ENCODE results near the gene SOX30. TPM values are rescaled to one million over a fixed set of nuclear protein-coding genes. Genes with fewer than 3 reads are reported as not detected.

Gene SOX30
- total RNA-seq, 3 donors from 2014 or later, result 0.22 to 0.29 (median 0.29) TPM

DNA sequence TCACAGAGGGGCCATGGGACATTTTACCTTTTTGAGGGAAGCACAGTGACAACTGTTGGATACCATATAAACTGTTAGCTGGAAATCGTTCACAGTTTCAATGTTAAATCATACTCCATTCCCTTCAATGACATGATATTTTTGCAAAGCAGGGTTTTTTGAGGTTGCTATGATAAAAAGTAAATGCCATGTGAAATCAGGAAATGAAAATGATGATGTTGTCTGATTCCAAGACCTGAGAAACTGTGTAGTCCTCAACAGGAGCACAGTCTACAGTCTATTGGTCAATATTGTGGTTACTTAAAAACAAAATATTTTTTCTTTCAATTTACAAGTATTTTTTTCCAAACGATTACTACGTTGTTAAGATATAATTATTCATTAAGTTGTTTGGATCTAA lies 52.7 kb downstream of the SOX30 start:
- Histone ChIP-seq H3K4me1 (ENCODE audit: low read depth) (peaks cover under 1% of the 10 kb centered on the region), H3K36me3 (ENCODE audit: low read depth) (no peaks in the 10 kb centered on the region), H3K4me3 (no peak overlapping the region), H3K9me3 (no peaks in the 10 kb centered on the region)
- no peak for ATAC-seq
- intact Hi-C loops (cut with DNase I, micrococcal nuclease), result no loop called here
- DNase-seq, result no peak
- TF ChIP-seq CTCF (IDR thresholded peaks at IDR 0.05), result no peak

DNA sequence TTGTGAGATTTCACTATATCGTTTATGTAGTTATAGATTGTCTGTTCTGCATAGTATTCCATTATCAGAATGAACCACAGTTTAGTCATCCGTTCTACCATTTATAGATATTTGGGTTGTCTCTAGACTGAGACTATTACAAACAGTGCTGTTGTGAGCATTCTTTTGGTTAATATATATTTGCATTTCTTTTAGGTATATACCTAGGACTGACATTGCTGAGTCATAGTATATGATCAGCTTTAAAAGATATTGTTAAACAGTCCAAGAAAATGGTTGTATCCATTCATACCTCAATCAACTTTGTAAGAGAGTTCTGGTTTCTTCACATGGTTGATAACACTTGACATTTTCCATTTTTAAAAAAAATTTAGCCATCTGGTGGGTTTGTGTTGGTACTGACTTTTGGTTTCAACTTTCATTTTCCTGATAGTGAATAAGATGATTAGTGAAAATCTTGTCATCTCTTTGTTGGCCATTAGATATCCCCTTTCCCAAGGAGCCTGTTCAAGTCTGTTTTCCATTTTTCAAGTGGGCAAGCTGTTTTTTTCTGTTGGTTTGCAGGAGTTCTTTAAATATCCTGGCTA lies 53.8 kb downstream of the SOX30 start:
- no peak for TF ChIP-seq CTCF (IDR thresholded peaks at IDR 0.05)
- Histone ChIP-seq H3K4me1 (ENCODE audit: low read depth) (peaks cover 10% of the 10 kb centered on the region), H3K36me3 (ENCODE audit: low read depth) (no peaks in the 10 kb centered on the region), H3K9me3 (no peaks in the 10 kb centered on the region), H3K4me3 (no peak overlapping the region)
- DNase-seq (no peak), ATAC-seq (no peak)
- intact Hi-C loops (cut with DNase I, micrococcal nuclease), result no loop called here

DNA sequence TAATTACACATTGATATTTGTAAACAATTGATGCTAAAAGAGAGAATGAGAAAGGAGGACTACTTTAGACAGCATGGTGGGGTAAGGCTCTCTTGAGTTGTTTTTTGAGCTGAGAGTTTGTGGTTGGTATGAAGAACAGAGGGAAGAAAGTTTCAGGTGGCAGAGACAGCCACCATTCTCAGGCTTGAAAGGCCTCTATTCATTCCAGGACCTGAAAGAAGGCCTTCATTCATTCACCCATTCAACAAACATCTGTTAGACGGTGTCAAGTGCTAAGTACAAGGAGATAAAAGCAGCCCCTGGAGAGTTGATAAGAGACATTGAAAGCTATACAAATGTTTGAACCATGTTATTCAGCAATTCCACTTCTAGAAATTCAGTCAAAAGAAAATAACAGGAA lies 55.0 kb downstream of the SOX30 start:
- intact Hi-C loops (cut with DNase I, micrococcal nuclease), result no loop called here
- Histone ChIP-seq H3K36me3 (ENCODE audit: low read depth) (no peaks in the 10 kb centered on the region), H3K4me3 (no peak overlapping the region), H3K9me3 (no peaks in the 10 kb centered on the region), H3K4me1 (ENCODE audit: low read depth) (peaks cover 10% of the 10 kb centered on the region)
- ATAC-seq, result no peak
- DNase-seq, result no peak
- TF ChIP-seq CTCF (IDR thresholded peaks at IDR 0.05), result no peak

- ATAC-seq, result peak; percentile 82
- Histone ChIP-seq H3K4me3 (no peak overlapping the region), H3K36me3 (ENCODE audit: low read depth) (no peaks in the 10 kb centered on the region), H3K9me3 (no peaks in the 10 kb centered on the region), H3K4me1 (ENCODE audit: low read depth) (peaks cover 10% of the 10 kb centered on the region)
- no peak for TF ChIP-seq CTCF (IDR thresholded peaks at IDR 0.05)
- intact Hi-C loops (cut with DNase I, micrococcal nuclease), result no loop called here
- DNase-seq, result peak in 1 of 3 donors; percentile 46
Measured at GRCh38 chr5:157596487-157596886, 55.8 kb downstream of the SOX30 start.

GRCh38 chr5:157594675-157595459 lies 57.4 kb downstream of the SOX30 start:
- H3K36me3 ChIP-seq (ENCODE audit: low read depth), result no peaks in the 10 kb centered on the region
- H3K4me1 ChIP-seq (ENCODE audit: low read depth), result peaks cover 10% of the 10 kb centered on the region
- no peaks in the 10 kb centered on the region for H3K9me3 ChIP-seq
- no peak for TF ChIP-seq CTCF (IDR thresholded peaks at IDR 0.05)
- no peak for ATAC-seq
- no peak for DNase-seq
- no peak overlapping the region for H3K4me3 ChIP-seq
- intact Hi-C loops (cut with DNase I, micrococcal nuclease), result no loop called here

Measured in mucosa of descending colon (tissue), 3 donors.